K562 (cell line): Measurements from ENCODE around the gene FANK1. TPM values are rescaled to one million over a fixed set of nuclear protein-coding genes. Genes with fewer than 3 reads are reported as not detected.
A peak's percentile ranks its signal among the peaks of the same experiment; 100 is the strongest.

Source experiments
- BRD4 ChIP-seq: fragments of 200-600 bp; sonication (generic); IDR thresholded peaks from 2 replicates; pipeline ENCODE4 v1.6.1; 2017; ENCODE audit warnings: inconsistent platforms
- EGR1 ChIP-seq: fragments of 450-650 bp; conservative IDR thresholded peaks from 2 replicates; pipeline ENCODE4 v1.6.1; 2017; ENCODE audit warnings: mild to moderate bottlenecking
- EP400 ChIP-seq: fragments of 450-650 bp; IDR thresholded peaks from 2 replicates; pipeline ENCODE4 v1.6.1; 2017; ENCODE audit warnings: antibody characterized with exemption, mild to moderate bottlenecking, moderate library complexity
- FOXA3 ChIP-seq, 2 experiments: fragments of 450-650 bp in 1 of 2; sonication (generic) in 1 of 2; formaldehyde crosslinking; IDR thresholded peaks in 1 of 2; conservative IDR thresholded peaks in 1 of 2; 2 replicates each; pipeline versions ENCODE4 v1.4.0 to v1.8.0; 2020 to 2022; ENCODE audit warnings: mild to moderate bottlenecking in 2 of 2, missing genetic modification reagents in 1 of 2
- FOXK1 ChIP-seq: sonication (generic); formaldehyde crosslinking; IDR thresholded peaks from 2 replicates; pipeline ENCODE4 v1.8.0; 2022; ENCODE audit warnings: missing genetic modification reagents, mild to moderate bottlenecking, borderline replicate concordance
- HDAC1 ChIP-seq, 2 experiments: fragments of 450-650 bp; IDR thresholded peaks; 2 replicates each; pipeline ENCODE4 v1.6.1; 2016 to 2017; ENCODE audit warnings: inconsistent platforms in 1 of 2, mild to moderate bottlenecking in 1 of 2, moderate library complexity in 1 of 2
- ILF3 ChIP-seq: fragments of 450-650 bp; IDR thresholded peaks from 2 replicates; pipeline ENCODE4 v1.6.1; 2018; ENCODE audit warnings: antibody characterized with exemption, mild to moderate bottlenecking, moderate library complexity, borderline replicate concordance
- KAT8 ChIP-seq: fragments of 450-650 bp; IDR thresholded peaks from 2 replicates; pipeline ENCODE4 v1.6.1; 2016; ENCODE audit warnings: low read depth, mild to moderate bottlenecking
- MTA2 ChIP-seq: fragments of 450-650 bp; IDR thresholded peaks from 2 replicates; pipeline ENCODE4 v1.6.1; 2016; ENCODE audit warnings: low read depth
- MYBL2 ChIP-seq, 2 experiments: fragments of 450-650 bp in 1 of 2; sonication (generic) in 1 of 2; formaldehyde crosslinking in 1 of 2; IDR thresholded peaks; 2 replicates each; pipeline versions ENCODE4 v1.6.1 to v1.8.1; 2017 to 2022; ENCODE audit warnings: borderline replicate concordance in 1 of 2, inconsistent platforms in 1 of 2, low read depth in 1 of 2, mild to moderate bottlenecking in 1 of 2, missing genetic modification reagents in 1 of 2, moderate library complexity in 1 of 2
- PTBP1 ChIP-seq: fragments of 200-400 bp; formaldehyde crosslinking; IDR thresholded peaks from 2 replicates; pipeline ENCODE4 v1.6.1; 2017; ENCODE audit warnings: low read depth, low read length
- SMAD2 ChIP-seq: fragments of 150-350 bp; IDR thresholded peaks from 2 replicates; pipeline ENCODE4 v1.6.1; 2014; ENCODE audit warnings: low read depth, mild to moderate bottlenecking, low read length
- SMAD4 ChIP-seq: fragments of 250-450 bp; sonication (Bioruptor Pico); conservative IDR thresholded peaks from 2 replicates; pipeline ENCODE4 v1.8.0; 2021; ENCODE audit warnings: inconsistent platforms, mild to moderate bottlenecking, moderate library complexity
- SREBF2 ChIP-seq: sonication (generic); formaldehyde crosslinking; IDR thresholded peaks from 2 replicates; pipeline ENCODE4 v1.4.0; 2020; ENCODE audit warnings: mild to moderate bottlenecking, missing genetic modification reagents
- SRSF7 ChIP-seq: fragments of 200-400 bp; formaldehyde crosslinking; optimal IDR thresholded peaks from 2 replicates; pipeline ENCODE3; 2017; ENCODE audit warnings: mild to moderate bottlenecking, low read depth, low read length
- TCF7 ChIP-seq: sonication (generic); IDR thresholded peaks from 2 replicates; pipeline ENCODE4 v1.6.1; 2016; ENCODE audit warnings: antibody characterized with exemption, borderline replicate concordance
- TGIF2 ChIP-seq: sonication (generic); formaldehyde crosslinking; IDR thresholded peaks from 2 replicates; pipeline ENCODE4 v1.8.1; 2022; ENCODE audit warnings: mild to moderate bottlenecking, missing genetic modification reagents, moderate library complexity
- polyA plus RNA-seq, 8 experiments: library from polyadenylated mRNA; depleted of rRNA in 4 of 8; stranded (reverse) in 5 of 8; unstranded in 3 of 8; fragments of >200 nt; fragmentation: Nextera tagmentation in 2 of 8; fragmentation: Illumina TruSeq in 1 of 8; extraction: Ambion mirVana in 2 of 8; extraction: Trizol in 1 of 8; gene quantifications; 2 replicates each; pipeline versions ENCODE4 v1.2.1 to v1.2.3, GENCODE V29; 2011 to 2014; ENCODE audit warnings: inconsistent platforms in 1 of 8, missing spikeins in 1 of 8
- total RNA-seq, 7 experiments: library from RNA; depleted of rRNA in 6 of 7; stranded (reverse); fragments of >200 nt in 6 of 7; fragmentation: Illumina TruSeq in 2 of 7; extraction: Trizol in 2 of 7; gene quantifications; 2 replicates each; pipeline versions ENCODE4 v1.2.1 to v1.2.3, GENCODE V29; 2011 to 2021; ENCODE audit warnings: low replicate concordance in 1 of 7
- TF ChIP-seq, protein P1 (sequence below): fragments of 250-450 bp; sonication (Bioruptor Pico); IDR thresholded peaks from 2 replicates; pipeline ENCODE4 v1.4.0; 2020; ENCODE audit warnings: mild to moderate bottlenecking, moderate library complexity
- TF ChIP-seq, protein P2 (sequence below): fragments of 200-800 bp; sonication (Bioruptor generic); IDR thresholded peaks from 2 replicates; pipeline ENCODE4 v1.6.1; 2017; ENCODE audit warnings: missing genetic modification characterization, missing compliant biosample characterization
- TF ChIP-seq, protein P3 (sequence below), 3 experiments: IDR thresholded peaks in 2 of 3; conservative IDR thresholded peaks in 1 of 3; 2 replicates each; pipeline ENCODE4 v1.5.1; 2011 to 2012; ENCODE audit warnings: low read length in 3 of 3, mild to moderate bottlenecking in 3 of 3, control low read depth in 2 of 3, improper control_type of control experiment in 1 of 3, inconsistent platforms in 1 of 3, low read depth in 1 of 3, mixed read lengths in 1 of 3, moderate library complexity in 1 of 3; ENCODE audit not compliant: insufficient read depth in 2 of 3

Gene FANK1
- total and polyA plus RNA-seq, 9 of the 15 experiments (the other 6 are each of a cell fraction or from before 2014, with no cell fraction given) = 0.11 to 2.3 (median 0.51) TPM; not detected in 1

DNA sequence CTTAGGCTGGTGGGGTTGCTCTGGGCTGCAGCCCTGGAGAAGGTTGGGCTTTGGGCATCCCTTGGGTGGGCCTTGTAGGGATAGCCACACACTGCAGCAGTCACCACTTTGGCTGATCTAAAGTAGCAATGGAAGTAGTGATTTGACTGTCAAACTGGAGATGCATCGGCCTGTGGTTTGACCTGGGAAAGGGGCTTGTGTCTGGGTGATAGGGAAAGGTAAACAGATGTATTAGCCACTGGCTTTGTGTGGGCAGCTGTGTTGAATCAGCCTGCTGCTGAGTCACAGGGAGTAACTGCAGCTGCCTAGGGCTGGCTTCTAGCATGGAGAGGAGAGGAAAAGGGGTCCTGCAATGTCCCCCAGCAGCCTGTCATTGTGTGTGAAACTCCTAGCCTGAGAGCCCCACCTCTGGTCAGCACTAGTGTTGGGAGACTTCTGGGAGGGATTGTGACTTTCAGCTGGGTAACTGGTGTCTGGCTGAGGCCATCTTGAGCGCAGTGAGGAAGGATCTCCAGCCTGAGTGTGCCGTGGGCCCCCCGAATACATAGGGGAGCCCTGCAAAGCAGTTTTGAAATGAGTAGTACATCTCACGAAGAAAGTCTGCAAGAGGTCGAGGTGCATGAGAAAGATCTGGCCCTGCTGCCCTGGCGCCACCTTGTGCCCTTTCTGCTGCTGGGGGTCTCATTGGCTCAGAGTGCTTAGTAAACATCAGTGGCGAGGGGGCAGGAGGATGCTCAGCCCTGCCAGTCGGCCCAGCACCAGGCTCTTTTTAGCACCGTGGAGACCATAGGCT is 117.3 kb downstream of the FANK1 start (continued):
- TF ChIP-seq FOXA3 (CRISPR knock-in tag; conservative IDR thresholded peaks at IDR 0.05 in 1 of 2, IDR thresholded peaks at IDR 0.05 in 1 of 2) (peak; percentile 87 to 88; a peak in 3 of 4 replicates), MYBL2 (IDR thresholded peaks at IDR 0.05; ENCODE audit: low read depth) (no peak), MYBL2 (CRISPR knock-in tag; IDR thresholded peaks at IDR 0.05; ENCODE audit: borderline replicate concordance) (no peak), KAT8 (no peak), MTA2 (peak; percentile 48; the same call in 1 of the 2 replicates), TGIF2 (CRISPR knock-in tag) (no peak), SRSF7 (no peak), HDAC1 (IDR thresholded peaks at IDR 0.05) (peak in 1 of 2 experiments; percentile 68; a peak in 2 of 4 replicates), SREBF2 (CRISPR knock-in tag) (no peak), TCF7 (no peak), ILF3 (no peak), BRD4 (no peak), FOXK1 (no peak), SMAD2 (no peak), PTBP1 (no peak), SMAD4 (CRISPR knock-in tag) (0 out of 2 replicates have a peak, but pooled peaks have one; percentile 23), EP400 (no peak), EGR1 (peak; percentile 57)
- TF ChIP-seq, protein P1, sequence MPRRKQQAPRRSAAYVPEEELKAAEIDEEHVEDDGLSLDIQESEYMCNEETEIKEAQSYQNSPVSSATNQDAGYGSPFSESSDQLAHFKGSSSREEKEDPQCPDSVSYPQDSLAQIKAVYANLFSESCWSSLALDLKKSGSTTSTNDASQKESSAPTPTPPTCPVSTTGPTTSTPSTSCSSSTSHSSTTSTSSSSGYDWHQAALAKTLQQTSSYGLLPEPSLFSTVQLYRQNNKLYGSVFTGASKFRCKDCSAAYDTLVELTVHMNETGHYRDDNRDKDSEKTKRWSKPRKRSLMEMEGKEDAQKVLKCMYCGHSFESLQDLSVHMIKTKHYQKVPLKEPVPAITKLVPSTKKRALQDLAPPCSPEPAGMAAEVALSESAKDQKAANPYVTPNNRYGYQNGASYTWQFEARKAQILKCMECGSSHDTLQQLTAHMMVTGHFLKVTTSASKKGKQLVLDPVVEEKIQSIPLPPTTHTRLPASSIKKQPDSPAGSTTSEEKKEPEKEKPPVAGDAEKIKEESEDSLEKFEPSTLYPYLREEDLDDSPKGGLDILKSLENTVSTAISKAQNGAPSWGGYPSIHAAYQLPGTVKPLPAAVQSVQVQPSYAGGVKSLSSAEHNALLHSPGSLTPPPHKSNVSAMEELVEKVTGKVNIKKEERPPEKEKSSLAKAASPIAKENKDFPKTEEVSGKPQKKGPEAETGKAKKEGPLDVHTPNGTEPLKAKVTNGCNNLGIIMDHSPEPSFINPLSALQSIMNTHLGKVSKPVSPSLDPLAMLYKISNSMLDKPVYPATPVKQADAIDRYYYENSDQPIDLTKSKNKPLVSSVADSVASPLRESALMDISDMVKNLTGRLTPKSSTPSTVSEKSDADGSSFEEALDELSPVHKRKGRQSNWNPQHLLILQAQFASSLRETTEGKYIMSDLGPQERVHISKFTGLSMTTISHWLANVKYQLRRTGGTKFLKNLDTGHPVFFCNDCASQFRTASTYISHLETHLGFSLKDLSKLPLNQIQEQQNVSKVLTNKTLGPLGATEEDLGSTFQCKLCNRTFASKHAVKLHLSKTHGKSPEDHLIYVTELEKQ (CRISPR knock-in tag) = no peak
- TF ChIP-seq, protein P2, sequence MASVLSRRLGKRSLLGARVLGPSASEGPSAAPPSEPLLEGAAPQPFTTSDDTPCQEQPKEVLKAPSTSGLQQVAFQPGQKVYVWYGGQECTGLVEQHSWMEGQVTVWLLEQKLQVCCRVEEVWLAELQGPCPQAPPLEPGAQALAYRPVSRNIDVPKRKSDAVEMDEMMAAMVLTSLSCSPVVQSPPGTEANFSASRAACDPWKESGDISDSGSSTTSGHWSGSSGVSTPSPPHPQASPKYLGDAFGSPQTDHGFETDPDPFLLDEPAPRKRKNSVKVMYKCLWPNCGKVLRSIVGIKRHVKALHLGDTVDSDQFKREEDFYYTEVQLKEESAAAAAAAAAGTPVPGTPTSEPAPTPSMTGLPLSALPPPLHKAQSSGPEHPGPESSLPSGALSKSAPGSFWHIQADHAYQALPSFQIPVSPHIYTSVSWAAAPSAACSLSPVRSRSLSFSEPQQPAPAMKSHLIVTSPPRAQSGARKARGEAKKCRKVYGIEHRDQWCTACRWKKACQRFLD (CRISPR knock-in tag) = no peak
- TF ChIP-seq, protein P3, sequence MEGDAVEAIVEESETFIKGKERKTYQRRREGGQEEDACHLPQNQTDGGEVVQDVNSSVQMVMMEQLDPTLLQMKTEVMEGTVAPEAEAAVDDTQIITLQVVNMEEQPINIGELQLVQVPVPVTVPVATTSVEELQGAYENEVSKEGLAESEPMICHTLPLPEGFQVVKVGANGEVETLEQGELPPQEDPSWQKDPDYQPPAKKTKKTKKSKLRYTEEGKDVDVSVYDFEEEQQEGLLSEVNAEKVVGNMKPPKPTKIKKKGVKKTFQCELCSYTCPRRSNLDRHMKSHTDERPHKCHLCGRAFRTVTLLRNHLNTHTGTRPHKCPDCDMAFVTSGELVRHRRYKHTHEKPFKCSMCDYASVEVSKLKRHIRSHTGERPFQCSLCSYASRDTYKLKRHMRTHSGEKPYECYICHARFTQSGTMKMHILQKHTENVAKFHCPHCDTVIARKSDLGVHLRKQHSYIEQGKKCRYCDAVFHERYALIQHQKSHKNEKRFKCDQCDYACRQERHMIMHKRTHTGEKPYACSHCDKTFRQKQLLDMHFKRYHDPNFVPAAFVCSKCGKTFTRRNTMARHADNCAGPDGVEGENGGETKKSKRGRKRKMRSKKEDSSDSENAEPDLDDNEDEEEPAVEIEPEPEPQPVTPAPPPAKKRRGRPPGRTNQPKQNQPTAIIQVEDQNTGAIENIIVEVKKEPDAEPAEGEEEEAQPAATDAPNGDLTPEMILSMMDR (IDR thresholded peaks at IDR 0.05 in 2 of 3, conservative IDR thresholded peaks at IDR 0.05 in 1 of 3; ENCODE audit: insufficient read depth in 2 of 3, low read depth in 1 of 3, low read length in 3 of 3) = peak in 1 of 3 experiments; percentile 15; a peak in 1 of 6 replicates
